Effector memory CD4-positive, alpha-beta T cell (primary cell): ENCODE measurements around the gene NDFIP2.

ENCODE experiments used
- DNase-seq, 3 donors: peaks; one replicate each; pipeline ENCODE4 v3.0.0-alpha.2; 2020
- H3K27ac ChIP-seq: 2 replicates; pipeline ENCODE4 v1.7.0; 2013; ENCODE audit warnings: mild to moderate bottlenecking, low read length, moderate library complexity; ENCODE audit not compliant: insufficient read depth, poor library complexity, severe bottlenecking
- H3K27me3 ChIP-seq: replicated peaks from 2 replicates; pipeline ENCODE4 v1.7.0; 2013; ENCODE audit warnings: mild to moderate bottlenecking, low read length; ENCODE audit not compliant: insufficient read depth, control insufficient read depth, poor library complexity, severe bottlenecking
- H3K36me3 ChIP-seq: 2 replicates; pipeline ENCODE4 v1.7.0; 2013; ENCODE audit warnings: mild to moderate bottlenecking, low read length, moderate library complexity; ENCODE audit not compliant: control insufficient read depth, insufficient read depth
- H3K4me1 ChIP-seq: 2 replicates; pipeline ENCODE4 v1.7.0; 2013; ENCODE audit warnings: low read length, mild to moderate bottlenecking; ENCODE audit not compliant: control insufficient read depth, insufficient read depth, poor library complexity, severe bottlenecking
- H3K4me3 ChIP-seq: 2 replicates; pipeline ENCODE4 v1.7.0; 2013; ENCODE audit warnings: low read length, low read depth, mild to moderate bottlenecking; ENCODE audit not compliant: insufficient read depth, poor library complexity, severe bottlenecking
- H3K9me3 ChIP-seq: 2 replicates; pipeline ENCODE4 v1.7.0; 2013; ENCODE audit warnings: mild to moderate bottlenecking, low read length, moderate library complexity; ENCODE audit not compliant: control insufficient read depth

The NDFIP2 gene

GRCh38 chr13:79447141-79447540 is 33.8 kb upstream of the NDFIP2 start:
- DNase-seq = no peak
- Histone ChIP-seq H3K36me3 (no peaks in the 10 kb centered on the region), H3K4me3 (no peak overlapping the region)

GRCh38 chr13:79447741-79448140 is 33.2 kb upstream of the NDFIP2 start:
- DNase-seq = no peak
- Histone ChIP-seq H3K4me3 (no peak overlapping the region), H3K27ac (no peak overlapping the region), H3K9me3 (no peaks in the 10 kb centered on the region), H3K4me1 (peaks cover 27% of the 10 kb centered on the region), H3K27me3 (no peaks in the 10 kb centered on the region), H3K36me3 (no peaks in the 10 kb centered on the region)

More at GRCh38 chr13:79447141-79447540, 33.8 kb upstream of the NDFIP2 start:
- Histone ChIP-seq H3K9me3 (no peaks in the 10 kb centered on the region), H3K27me3 (no peaks in the 10 kb centered on the region), H3K4me1 (peaks cover 21% of the 10 kb centered on the region), H3K27ac (no peak overlapping the region)

GRCh38 chr13:79448413-79448812 is 32.5 kb upstream of the NDFIP2 start:
- Histone ChIP-seq H3K4me3 (no peak overlapping the region), H3K4me1 (peaks cover 32% of the 10 kb centered on the region), H3K27ac (no peak overlapping the region), H3K9me3 (no peaks in the 10 kb centered on the region), H3K27me3 (no peaks in the 10 kb centered on the region), H3K36me3 (no peaks in the 10 kb centered on the region)
- DNase-seq = no peak

- H3K27ac ChIP-seq = no peak overlapping the region
- no peak overlapping the region for H3K4me3 ChIP-seq
- H3K4me1 ChIP-seq = peaks cover 32% of the 10 kb centered on the region
- no peak for DNase-seq
- H3K9me3 ChIP-seq = no peaks in the 10 kb centered on the region
- no peaks in the 10 kb centered on the region for H3K27me3 ChIP-seq
- no peaks in the 10 kb centered on the region for H3K36me3 ChIP-seq
These were observed 30.8 kb upstream of the NDFIP2 start for GRCh38 chr13:79450110-79450509.

GRCh38 chr13:79451500-79451962 is 29.4 kb upstream of the NDFIP2 start:
- peak; percentile 74 to 81 (median 80) for DNase-seq
- no peak overlapping the region for H3K4me3 ChIP-seq
- H3K27ac ChIP-seq = peak overlapping the region; percentile 66
- H3K4me1 ChIP-seq = peaks cover 30% of the 10 kb centered on the region
- H3K27me3 ChIP-seq = no peaks in the 10 kb centered on the region
- H3K9me3 ChIP-seq = no peaks in the 10 kb centered on the region
- no peaks in the 10 kb centered on the region for H3K36me3 ChIP-seq

GRCh38 chr13:79452239-79452913 is 28.6 kb upstream of the NDFIP2 start:
- no peaks in the 10 kb centered on the region for H3K9me3 ChIP-seq
- peak overlapping the region; percentile 66 for H3K27ac ChIP-seq
- H3K4me3 ChIP-seq = no peak overlapping the region
- DNase-seq = no peak
- peaks cover 28% of the 10 kb centered on the region for H3K4me1 ChIP-seq
- no peaks in the 10 kb centered on the region for H3K27me3 ChIP-seq
- no peaks in the 10 kb centered on the region for H3K36me3 ChIP-seq

- Histone ChIP-seq H3K4me3 (no peak overlapping the region), H3K9me3 (no peaks in the 10 kb centered on the region), H3K27ac (no peak overlapping the region), H3K4me1 (peaks cover 19% of the 10 kb centered on the region), H3K27me3 (no peaks in the 10 kb centered on the region), H3K36me3 (no peaks in the 10 kb centered on the region)
- no peak for DNase-seq
These were observed 25.6 kb upstream of the NDFIP2 start for GRCh38 chr13:79455331-79455730.

GRCh38 chr13:79456051-79456450 is 24.9 kb upstream of the NDFIP2 start:
- DNase-seq = no peak

GRCh38 chr13:79456656-79457365 is 24.1 kb upstream of the NDFIP2 start:
- H3K36me3 ChIP-seq = no peaks in the 10 kb centered on the region
- H3K27ac ChIP-seq = no peak overlapping the region
- no peaks in the 10 kb centered on the region for H3K27me3 ChIP-seq
- no peaks in the 10 kb centered on the region for H3K9me3 ChIP-seq
- H3K4me1 ChIP-seq = peaks cover 15% of the 10 kb centered on the region
- no peak for DNase-seq
- no peak overlapping the region for H3K4me3 ChIP-seq

More at GRCh38 chr13:79456051-79456450, 24.9 kb upstream of the NDFIP2 start:
- Histone ChIP-seq H3K27me3 (no peaks in the 10 kb centered on the region), H3K36me3 (no peaks in the 10 kb centered on the region), H3K4me3 (no peak overlapping the region), H3K9me3 (no peaks in the 10 kb centered on the region), H3K27ac (no peak overlapping the region), H3K4me1 (peaks cover 18% of the 10 kb centered on the region)

- Histone ChIP-seq H3K4me1 (peaks cover 9% of the 10 kb centered on the region), H3K27ac (no peak overlapping the region), H3K27me3 (no peaks in the 10 kb centered on the region), H3K36me3 (no peaks in the 10 kb centered on the region), H3K4me3 (no peak overlapping the region), H3K9me3 (no peaks in the 10 kb centered on the region)
- no peak for DNase-seq
These were observed 23.6 kb upstream of the NDFIP2 start for GRCh38 chr13:79457390-79457789.
